Bone marrow (tissue), 2 donors: ENCODE data around the gene CHIA.

ENCODE experiments used
- DNase-seq, 2 donors: peaks; one replicate each; lab custom pipeline; 2025; lab: John Stamatoyannopoulos, UW

CHIA gene

DNA sequence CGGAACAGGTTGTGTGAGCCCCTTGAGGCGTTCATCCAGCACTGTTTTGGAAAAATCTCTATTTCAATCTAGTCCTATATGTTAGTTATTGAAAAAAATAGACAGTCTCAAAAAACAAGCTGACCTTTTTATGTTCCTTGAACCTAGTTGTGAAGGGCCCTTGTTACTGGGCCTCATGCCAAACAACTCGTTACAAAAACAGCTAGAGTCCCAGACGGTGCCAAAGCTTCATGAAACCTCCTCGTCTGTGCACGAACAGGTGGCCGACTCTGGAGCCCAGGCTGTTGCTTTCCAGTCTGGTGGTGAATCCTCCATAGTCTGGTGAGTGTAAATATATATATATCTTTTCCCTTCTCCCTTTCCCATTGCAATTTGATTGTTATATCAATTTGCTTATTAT is at the start of gene CHIA:
TSS of gene CHIA (plus strand) at position 222 of the 400 bp plus-strand sequence. CDS start 19,617 bp downstream, outside the sequence.
- DNase-seq = no peak

- DNase-seq = no peak
Measured at GRCh38 chr1:111241797-111242196, 48.9 kb upstream of the CHIA start.

DNA sequence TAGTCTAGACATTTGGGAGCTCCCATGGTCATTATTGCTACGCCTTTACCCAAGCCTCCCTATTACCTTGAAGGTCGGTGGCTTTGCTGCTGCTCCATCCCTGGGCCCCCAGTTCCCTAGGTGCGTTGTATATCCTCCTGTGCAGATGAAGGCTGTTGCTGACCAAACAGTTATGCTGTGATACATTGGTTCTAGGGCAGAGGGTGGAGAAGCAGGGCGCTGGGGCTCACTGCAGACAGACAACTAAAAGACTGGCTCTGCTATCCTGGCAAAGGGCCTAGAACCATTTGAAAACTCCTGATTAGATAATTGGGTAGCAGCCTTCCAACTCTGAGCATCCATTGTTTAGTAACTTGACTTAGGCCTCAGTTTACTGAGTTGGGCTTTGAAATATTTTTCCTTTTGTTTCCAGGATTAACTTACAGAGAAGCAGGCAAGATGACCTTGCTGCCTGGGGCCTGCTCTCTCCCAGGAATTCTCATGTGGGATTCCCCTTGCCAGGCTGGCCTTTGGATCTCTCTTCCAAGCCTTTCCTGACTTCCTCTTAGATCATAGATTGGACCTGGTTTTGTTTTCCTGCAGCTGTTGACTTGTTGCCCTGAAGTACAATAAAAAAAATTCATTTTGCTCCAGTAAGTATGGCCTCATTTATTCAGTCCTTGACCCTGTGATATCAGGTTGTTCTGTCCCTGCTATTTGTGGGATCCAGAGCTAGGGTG is 47.7 kb upstream of the CHIA start:
- DNase-seq = no peak

DNA sequence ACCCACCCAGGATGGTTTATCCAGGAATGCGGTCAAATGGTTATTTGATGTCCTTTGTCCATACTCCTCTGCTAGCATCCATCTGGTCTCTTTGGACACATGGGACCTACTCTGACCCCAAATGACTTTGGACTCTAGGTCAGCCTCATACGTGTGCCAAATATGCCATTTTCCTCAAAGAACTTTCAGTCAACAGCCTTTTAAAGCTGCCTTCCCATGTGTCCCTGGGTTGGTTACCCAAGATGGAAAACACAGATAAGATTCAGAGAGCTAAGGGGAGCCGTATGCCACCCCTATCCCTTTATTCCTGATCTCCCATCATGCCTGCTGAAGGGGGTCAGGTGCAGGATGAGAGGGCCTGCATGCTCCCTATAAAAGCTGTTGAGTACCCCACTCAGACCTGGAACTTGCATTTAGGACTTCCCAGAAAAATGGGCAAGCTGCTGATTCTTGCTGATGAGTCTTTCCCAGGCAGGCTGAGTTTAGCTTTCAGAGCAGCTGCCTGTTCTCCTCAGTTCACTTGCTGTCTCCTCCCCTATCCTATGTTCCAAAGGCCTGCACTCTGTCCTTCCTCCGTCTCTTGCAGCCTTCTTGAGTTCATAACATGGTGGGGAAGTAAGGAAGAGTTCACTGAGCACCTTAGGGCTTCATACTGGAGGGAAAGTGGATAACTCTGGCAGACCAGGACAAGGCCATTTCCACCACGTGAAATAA is 43.4 kb upstream of the CHIA start:
- DNase-seq = no peak

GRCh38 chr1:111249960-111250359 is 40.7 kb upstream of the CHIA start:
- DNase-seq = no peak

GRCh38 chr1:111251570-111251969 is 39.1 kb upstream of the CHIA start:
- DNase-seq = no peak

DNA sequence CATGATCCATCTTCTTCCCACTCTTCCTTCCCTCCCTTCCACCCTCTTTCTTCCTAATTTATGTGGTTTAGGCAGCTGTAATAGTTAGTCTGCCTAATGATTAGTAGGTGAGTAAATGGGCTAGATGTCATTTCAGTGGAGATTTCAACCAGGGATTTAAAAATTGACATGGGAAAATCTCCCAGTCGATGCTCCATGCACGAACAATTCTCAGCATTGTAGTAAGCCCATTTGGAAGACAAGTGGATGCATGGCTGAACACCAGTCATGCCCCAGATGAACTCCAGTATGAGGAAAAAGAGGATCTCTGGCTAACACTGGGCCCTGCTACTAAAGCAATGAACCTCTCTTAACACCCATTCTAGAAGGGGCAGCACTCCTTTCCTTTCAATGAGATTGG is 37.9 kb upstream of the CHIA start:
- no peak for DNase-seq

DNA sequence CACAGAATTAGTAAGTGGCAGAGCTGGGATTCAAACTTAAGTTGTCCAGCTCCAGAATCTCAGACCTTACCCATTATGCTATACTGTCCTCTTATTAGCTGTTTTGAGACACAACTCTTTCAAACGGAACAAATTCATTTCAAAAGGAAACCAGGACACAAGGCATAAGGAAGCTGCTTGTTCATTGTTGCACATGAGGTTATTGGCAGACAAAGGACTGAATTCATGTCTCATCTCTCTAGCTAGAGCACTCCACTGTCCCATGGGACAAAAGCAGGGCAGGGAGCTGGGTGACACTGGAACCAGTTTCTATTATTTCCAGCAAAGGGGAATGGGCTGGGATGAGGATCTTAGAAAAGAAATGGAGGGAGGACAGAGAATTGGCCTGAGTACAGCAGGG is 36.8 kb upstream of the CHIA start:
- DNase-seq = no peak

DNA sequence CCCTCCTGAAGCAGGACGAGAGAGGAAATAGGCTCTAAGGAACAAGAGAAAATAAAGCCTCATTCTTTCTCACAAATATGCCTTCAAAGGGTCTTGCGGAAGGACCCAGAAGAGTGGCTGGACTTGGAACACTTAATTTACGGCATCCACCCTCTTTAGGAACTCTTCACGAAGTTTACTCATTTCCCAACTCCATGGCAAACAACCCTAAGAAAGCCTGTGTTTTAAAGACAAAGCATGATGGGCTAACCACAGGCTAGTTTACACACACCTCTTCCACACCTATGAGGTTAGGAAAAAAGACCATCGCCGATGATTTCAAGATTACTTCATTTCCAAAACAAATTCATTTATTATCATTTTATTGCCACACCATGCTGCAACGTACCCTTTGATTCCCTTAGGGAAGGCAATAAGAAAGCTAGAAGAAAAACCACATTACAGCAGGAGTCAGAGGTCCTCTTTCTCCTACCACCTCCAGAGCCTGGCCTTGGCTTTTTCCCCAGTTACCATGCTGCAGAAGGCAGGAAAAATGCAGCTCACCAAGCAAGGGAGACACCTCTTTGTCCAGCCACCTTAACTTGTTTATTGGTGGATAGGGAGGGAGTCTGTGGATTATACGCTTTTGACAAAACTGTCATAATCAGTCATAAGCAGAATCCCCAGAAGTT is 33.5 kb upstream of the CHIA start:
- DNase-seq = no peak

GRCh38 chr1:111267801-111268508 is 22.7 kb upstream of the CHIA start:
- no peak for DNase-seq

DNA sequence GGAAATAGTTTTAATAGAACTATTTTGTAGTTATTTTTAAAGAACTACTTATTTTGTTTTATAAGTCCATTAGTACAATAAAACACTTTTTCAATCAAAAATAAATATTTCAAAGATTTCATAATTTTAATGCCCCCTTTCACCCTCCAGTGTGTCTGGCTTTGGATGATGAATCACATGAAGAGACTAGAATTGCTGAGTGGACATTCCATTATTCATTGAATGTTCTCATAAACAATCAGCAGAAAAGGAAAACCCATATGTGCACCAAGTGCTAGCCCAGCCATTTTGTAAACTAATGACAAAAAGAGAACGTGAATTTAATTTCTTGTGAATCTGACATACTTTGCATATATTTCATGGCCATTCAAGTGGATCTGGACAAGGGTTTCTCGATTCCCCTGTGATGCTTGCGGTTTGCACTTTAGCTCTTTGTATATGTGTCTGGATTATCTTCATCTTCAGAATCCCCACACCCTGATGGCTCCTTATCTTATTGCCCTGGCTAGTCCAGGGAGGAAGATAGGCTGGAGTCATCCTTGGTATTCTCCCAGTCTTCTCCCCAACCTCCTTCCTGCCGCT is 20.7 kb upstream of the CHIA start:
- no peak for DNase-seq

DNA sequence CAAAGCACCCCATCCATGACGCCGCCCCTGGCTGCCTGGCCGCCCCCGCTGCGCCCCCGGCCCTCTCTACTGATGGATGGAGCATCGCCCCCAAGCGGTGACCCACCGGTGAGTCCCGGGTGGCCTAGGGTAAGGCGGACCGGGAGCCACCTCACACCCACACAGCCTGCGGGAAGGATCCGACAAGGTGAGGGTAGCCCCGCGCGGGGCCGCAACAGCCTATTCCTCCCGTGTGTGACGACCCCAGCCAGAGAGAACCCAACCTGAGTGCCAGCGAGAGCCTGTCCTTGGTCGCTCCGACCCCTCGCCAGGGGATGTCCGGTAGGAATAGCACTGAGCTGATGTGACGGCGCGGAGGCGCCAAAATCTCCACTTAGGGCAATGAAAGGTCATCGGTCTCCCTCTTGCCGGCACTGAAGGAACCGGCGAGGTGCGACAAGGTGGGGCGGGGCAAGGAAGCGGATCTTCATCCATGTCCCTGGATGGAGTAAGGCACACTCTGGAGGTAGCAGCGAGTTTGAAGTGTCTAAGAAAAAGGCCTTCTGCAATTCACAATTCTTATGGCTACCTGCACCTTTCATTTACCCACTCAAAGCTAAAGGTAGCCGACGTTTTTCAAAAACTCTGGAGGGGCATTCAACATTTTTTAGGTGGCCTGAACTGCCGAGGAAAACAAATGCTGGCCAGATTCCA is 19.7 kb upstream of the CHIA start:
- DNase-seq = no peak

- DNase-seq = no peak
Measured at GRCh38 chr1:111271464-111271801, 19.2 kb upstream of the CHIA start.

DNA sequence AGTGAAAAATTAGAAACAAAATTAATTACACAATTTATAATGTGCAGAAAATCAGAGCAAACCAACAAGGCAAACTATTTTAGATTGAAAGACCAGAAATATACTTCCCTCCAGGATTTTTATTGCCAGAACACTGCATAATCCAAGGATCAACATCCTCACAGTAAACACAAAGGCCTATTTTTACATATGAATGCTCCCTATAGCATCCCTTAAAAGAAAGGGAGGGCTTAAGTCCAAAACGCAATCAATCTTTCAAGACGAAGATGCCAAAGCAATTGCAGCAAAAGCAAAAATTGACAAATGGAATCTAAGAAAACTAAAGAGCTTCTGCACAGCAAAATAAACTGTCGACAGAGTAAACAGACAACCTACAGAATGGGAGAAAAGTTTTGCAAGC is 18.6 kb upstream of the CHIA start:
- no peak for DNase-seq

GRCh38 chr1:111274653-111275052 is 16.0 kb upstream of the CHIA start:
- DNase-seq = no peak

DNA sequence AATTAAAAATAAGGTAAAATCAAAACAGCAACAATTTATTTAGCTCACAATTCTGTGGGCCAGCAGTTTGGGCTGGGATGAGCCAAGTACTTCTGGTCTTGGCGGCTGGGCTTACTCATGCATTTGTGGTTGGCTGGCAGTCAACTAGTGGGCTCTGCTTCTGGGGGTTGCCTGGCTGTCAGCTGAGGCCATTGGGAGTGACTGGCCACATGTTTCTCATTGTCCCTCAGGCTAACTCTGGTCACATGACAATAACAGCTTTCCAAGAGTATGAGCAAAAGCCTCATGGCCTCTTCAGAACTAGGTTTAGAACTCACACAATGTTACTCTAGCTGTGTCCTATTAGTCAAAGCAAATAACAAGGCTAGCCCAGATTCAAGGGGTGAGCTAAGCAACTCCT is 15.6 kb upstream of the CHIA start:
- no peak for DNase-seq

GRCh38 chr1:111275780-111276433 is 14.7 kb upstream of the CHIA start:
- no peak for DNase-seq

GRCh38 chr1:111279144-111279543 is 11.5 kb upstream of the CHIA start:
- no peak for DNase-seq

- DNase-seq = no peak
Measured at GRCh38 chr1:111280267-111280666, 10.4 kb upstream of the CHIA start.

DNA sequence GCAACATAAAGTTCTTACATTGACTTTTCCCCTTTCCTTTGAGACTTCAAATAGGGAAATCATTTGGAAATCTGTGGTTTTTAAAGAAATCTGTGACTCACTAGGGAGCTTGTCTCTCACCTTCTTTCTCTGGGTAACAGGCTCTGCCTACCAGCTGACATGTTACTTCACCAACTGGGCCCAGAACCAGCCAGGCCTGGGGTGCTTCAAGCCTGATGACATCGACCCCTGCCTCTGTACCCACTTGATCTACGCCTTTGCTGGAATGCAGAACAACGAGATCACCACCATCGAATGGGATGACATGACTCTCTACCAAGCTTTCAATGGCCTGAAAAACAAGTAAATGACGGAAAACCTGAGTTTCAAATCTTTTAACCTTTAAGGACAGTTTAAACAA is 9.2 kb upstream of the CHIA start:
- DNase-seq = no peak

GRCh38 chr1:111283838-111284237 is 6.8 kb upstream of the CHIA start:
- no peak for DNase-seq
